ENCODE results near the gene XXYLT1.
A peak's percentile ranks its signal among the peaks of the same experiment; 100 is the strongest.

Gene XXYLT1

GRCh38 chr3:195164573-195165264 lies 106.2 kb downstream of the XXYLT1 start:
- H3K4me3 ChIP-seq (ENCODE audit: low read depth, low read length), result no peak overlapping the region
- no peak overlapping the region for H3K27ac ChIP-seq (ENCODE audit: extremely low read depth, low read depth, low read length)
- POLR2A ChIA-PET, result no interaction called here
- CTCF ChIA-PET, result no interaction called here
- H3K36me3 ChIP-seq (ENCODE audit: control insufficient read depth in 2 of 2, insufficient read depth in 1 of 2, low read length in 2 of 2), result no peaks in the 10 kb centered on the region
- H3K4me1 ChIP-seq (ENCODE audit: control insufficient read depth, insufficient read depth, low read length), result no peaks in the 10 kb centered on the region
- H3K9me3 ChIP-seq (ENCODE audit: control insufficient read depth, insufficient read depth, low read depth, low read length), result no peaks in the 10 kb centered on the region
- TF ChIP-seq TSHZ1 (tag by site-specific recombination; IDR thresholded peaks at IDR 0.05; ENCODE audit: borderline replicate concordance) (no peak), ZNF175 (tag by site-specific recombination; IDR thresholded peaks at IDR 0.05) (no peak), HOXC10 (CRISPR knock-in tag; IDR thresholded peaks at IDR 0.05) (no peak), ZNF292 (tag by site-specific recombination; IDR thresholded peaks at IDR 0.05; ENCODE audit: borderline replicate concordance, low read depth) (no peak), ZNF626 (tag by site-specific recombination; IDR thresholded peaks at IDR 0.05) (no peak), KLF16 (tag by site-specific recombination; IDR thresholded peaks at IDR 0.05) (no peak)

- H3K27ac ChIP-seq (ENCODE audit: extremely low read depth, low read depth, low read length), result no peak overlapping the region
- CTCF ChIA-PET, result no interaction called here
Measured at GRCh38 chr3:195163719-195164572, 107.0 kb downstream of the XXYLT1 start.

GRCh38 chr3:195162816-195163215 lies 108.1 kb downstream of the XXYLT1 start:
- CTCF ChIA-PET, result no interaction called here
- no peak for TF ChIP-seq ZNF394 (tag by site-specific recombination; IDR thresholded peaks at IDR 0.05; ENCODE audit: borderline replicate concordance)
- no peak for TF ChIP-seq ZFP41 (tag by site-specific recombination; IDR thresholded peaks at IDR 0.05; ENCODE audit: borderline replicate concordance)
- TF ChIP-seq OSR2 (tag by site-specific recombination; IDR thresholded peaks at IDR 0.05), result no peak
- Histone ChIP-seq H3K36me3 (ENCODE audit: control insufficient read depth in 2 of 2, insufficient read depth in 1 of 2, low read length in 2 of 2) (no peaks in the 10 kb centered on the region), H3K27ac (ENCODE audit: extremely low read depth, low read depth, low read length) (no peak overlapping the region), H3K4me3 (ENCODE audit: low read depth, low read length) (no peak overlapping the region), H3K4me1 (ENCODE audit: control insufficient read depth, insufficient read depth, low read length) (no peaks in the 10 kb centered on the region), H3K9me3 (ENCODE audit: control insufficient read depth, insufficient read depth, low read depth, low read length) (no peaks in the 10 kb centered on the region)
- POLR2A ChIA-PET, result no interaction called here

More at GRCh38 chr3:195163719-195164572, 107.0 kb downstream of the XXYLT1 start:
- no peak for TF ChIP-seq ZNF221 (tag by site-specific recombination; IDR thresholded peaks at IDR 0.05; ENCODE audit: borderline replicate concordance)
- Histone ChIP-seq H3K4me1 (ENCODE audit: control insufficient read depth, insufficient read depth, low read length) (no peaks in the 10 kb centered on the region), H3K4me3 (ENCODE audit: low read depth, low read length) (no peak overlapping the region), H3K36me3 (ENCODE audit: control insufficient read depth in 2 of 2, insufficient read depth in 1 of 2, low read length in 2 of 2) (no peaks in the 10 kb centered on the region), H3K9me3 (ENCODE audit: control insufficient read depth, insufficient read depth, low read depth, low read length) (no peaks in the 10 kb centered on the region)
- POLR2A ChIA-PET, result no interaction called here

- Histone ChIP-seq H3K4me3 (ENCODE audit: low read depth, low read length) (no peak overlapping the region), H3K36me3 (ENCODE audit: control insufficient read depth in 2 of 2, insufficient read depth in 1 of 2, low read length in 2 of 2) (no peaks in the 10 kb centered on the region), H3K27ac (ENCODE audit: extremely low read depth, low read depth, low read length) (no peak overlapping the region), H3K4me1 (ENCODE audit: control insufficient read depth, insufficient read depth, low read length) (no peaks in the 10 kb centered on the region), H3K9me3 (ENCODE audit: control insufficient read depth, insufficient read depth, low read depth, low read length) (no peaks in the 10 kb centered on the region)
- ChIA-PET CTCF (interaction anchor here (0.7 kb wide), 1 partner anchor 60 kb away, joined by 3 read pairs; no protein-coding TSS in a partner anchor), POLR2A (no interaction called here)
- no peak for TF ChIP-seq ZBTB7A (tag by site-specific recombination; IDR thresholded peaks at IDR 0.05; ENCODE audit: low read depth)
- 0 out of 2 replicates have a peak, but pooled peaks have one; percentile 10 for TF ChIP-seq SCRT2 (tag by site-specific recombination; IDR thresholded peaks at IDR 0.05)
- TF ChIP-seq ZNF449 (tag by site-specific recombination; IDR thresholded peaks at IDR 0.05), result peak; percentile 67
Measured at GRCh38 chr3:195162033-195162669, 108.8 kb downstream of the XXYLT1 start.

All from HEK293 (cell line).